GM12878 (cell line): ENCODE measurements around the gene TAF7L. TPM values are rescaled to one million over a fixed set of nuclear protein-coding genes. Genes with fewer than 3 reads are reported as not detected.

ENCODE experiments used
- ATAC-seq: fragments of 200-7000 bp; cut with Tn5 transposase; 3 replicates; pipeline ENCODE4 v1.9.1; 2020; ENCODE audit warnings: mild to moderate bottlenecking, moderate library complexity
- BruUV-seq: library from RNA; stranded (reverse); fragments of 400-500 nt; replicated peaks from 2 replicates; lab custom pipeline; 2021; lab: Mats Ljungman, UMichigan
- CTCF ChIA-PET: fragments of 300-600 bp; sonication (Branson Sonifier 250); formaldehyde crosslinking; extraction: SDS; loops from one replicate; lab custom pipeline; 2021; ENCODE audit warnings: inconsistent platforms; lab: Yijun Ruan, JAX
- POLR2A ChIA-PET: fragments of 350-600 bp; formaldehyde crosslinking; extraction: SDS; loops from one replicate; lab custom pipeline; 2021; ENCODE audit warnings: inconsistent platforms; lab: Charles Lee
- RAD21 ChIA-PET: fragments of 300-600 bp; sonication (Branson Sonifier 250); formaldehyde crosslinking; loops from one replicate; lab custom pipeline; 2023; ENCODE audit warnings: antibody characterized with exemption; ENCODE audit not compliant: unreplicated experiment; lab: Charles Lee
- SMC1A ChIA-PET: fragments of 300-600 bp; sonication (Branson Sonifier 250); formaldehyde crosslinking; loops from one replicate; lab custom pipeline; 2023; ENCODE audit not compliant: unreplicated experiment, uncharacterized antibody; lab: Charles Lee
- DNase-seq: peaks from one replicate; pipeline ENCODE4 v3.0.0-alpha.2; 2011; ENCODE audit warnings: low read depth, low spot score
- FAIRE-seq: peaks from 3 replicates; lab custom pipeline; 2011; peaks lifted over from hg19 to GRCh38; lab: Jason Lieb, UNC
- H2AFZ ChIP-seq: 2 replicates; pipeline ENCODE4 v1.6.0; 2011; ENCODE audit warnings: low read depth, low read length, control low read depth; ENCODE audit not compliant: control insufficient read depth
- H3K27ac ChIP-seq: 2 replicates; pipeline ENCODE4 v1.5.1; 2011; ENCODE audit warnings: control low read depth; ENCODE audit not compliant: control insufficient read depth, insufficient read depth
- H3K27me3 ChIP-seq, 2 experiments: replicated peaks in 1 of 2; 2 replicates each; pipeline versions ENCODE4 v1.6.0 to v1.6.1; 2011; ENCODE audit warnings: low read length in 1 of 2; ENCODE audit not compliant: control insufficient read depth in 2 of 2, insufficient read depth in 2 of 2
- H3K36me3 ChIP-seq, 2 experiments: 2 replicates each; pipeline ENCODE4 v1.5.1; 2011; ENCODE audit warnings: low read length in 1 of 2; ENCODE audit not compliant: control insufficient read depth in 2 of 2, insufficient read depth in 2 of 2
- H3K4me1 ChIP-seq: 2 replicates; pipeline ENCODE4 v1.6.1; 2011; ENCODE audit warnings: mild to moderate bottlenecking, low read length, moderate library complexity, mixed read lengths; ENCODE audit not compliant: control insufficient read depth, insufficient read depth
- H3K4me2 ChIP-seq: 2 replicates; pipeline ENCODE4 v1.6.0; 2011; ENCODE audit warnings: control low read depth; ENCODE audit not compliant: control insufficient read depth, insufficient read depth
- H3K4me3 ChIP-seq: fragments of 200-600 bp; sonication (generic); 2 replicates; pipeline ENCODE4 v1.5.1; 2016
- H3K79me2 ChIP-seq: 2 replicates; pipeline ENCODE4 v1.6.0; 2011; ENCODE audit warnings: low read length; ENCODE audit not compliant: control insufficient read depth, insufficient read depth
- H3K9ac ChIP-seq: 2 replicates; pipeline ENCODE4 v1.8.0; 2011; ENCODE audit warnings: low read length, control low read depth, mixed read lengths; ENCODE audit not compliant: control insufficient read depth, insufficient read depth
- H3K9me3 ChIP-seq: replicated peaks from 3 replicates; pipeline ENCODE4 v1.5.1; 2011; ENCODE audit warnings: mild to moderate bottlenecking, low read length; ENCODE audit not compliant: control insufficient read depth, insufficient read depth
- H4K20me1 ChIP-seq: 2 replicates; pipeline ENCODE4 v1.6.0; 2011; ENCODE audit not compliant: control insufficient read depth, insufficient read depth
- BCL3 ChIP-seq: IDR thresholded peaks from 2 replicates; pipeline ENCODE4 v1.6.1; 2011; ENCODE audit warnings: borderline replicate concordance, low read depth, mild to moderate bottlenecking, moderate library complexity, low read length; ENCODE audit not compliant: insufficient read depth, poor library complexity, severe bottlenecking
- BMI1 ChIP-seq: fragments of 450-650 bp; IDR thresholded peaks from 2 replicates; pipeline ENCODE4 v1.6.1; 2016; ENCODE audit warnings: mild to moderate bottlenecking, moderate library complexity, borderline replicate concordance
- BRCA1 ChIP-seq: IDR thresholded peaks from 2 replicates; pipeline ENCODE4 v1.6.1; 2011; ENCODE audit warnings: low read depth, low read length, improper control_type of control experiment
- HDAC2 ChIP-seq: fragments of 200-600 bp; sonication (generic); IDR thresholded peaks from 2 replicates; pipeline ENCODE4 v1.6.1; 2017
- HDAC6 ChIP-seq: fragments of 200-600 bp; sonication (generic); IDR thresholded peaks from one replicate; pipeline ENCODE4 v1.8.0; 2017; ENCODE audit warnings: antibody characterized with exemption; ENCODE audit not compliant: unreplicated experiment
- IKZF2 ChIP-seq, 2 experiments: fragments of 450-650 bp; IDR thresholded peaks; 2 replicates each; pipeline ENCODE4 v1.6.1; 2017; ENCODE audit warnings: mild to moderate bottlenecking in 2 of 2, moderate library complexity in 2 of 2
- JUND ChIP-seq: IDR thresholded peaks from 2 replicates; pipeline ENCODE4 v1.6.1; 2012; ENCODE audit warnings: low read depth, mild to moderate bottlenecking, low read length, improper control_type of control experiment, moderate library complexity
- RBBP5 ChIP-seq: fragments of 200-600 bp; sonication (generic); conservative IDR thresholded peaks from 2 replicates; pipeline ENCODE4 v1.6.1; 2016
- RCOR1 ChIP-seq: conservative IDR thresholded peaks from 2 replicates; pipeline ENCODE4 v1.6.1; 2012; ENCODE audit warnings: low read depth, low read length, improper control_type of control experiment
- RFX5 ChIP-seq: IDR thresholded peaks from 2 replicates; pipeline ENCODE4 v1.6.1; 2011; ENCODE audit warnings: low read depth, low read length, improper control_type of control experiment
- SMARCA5 ChIP-seq: fragments of 450-650 bp; IDR thresholded peaks from 2 replicates; pipeline ENCODE4 v1.6.1; 2017; ENCODE audit warnings: mild to moderate bottlenecking
- WGBS: methylation state at CpG from one replicate; pipeline ENCODE4 v1.1.6; 2016; ENCODE audit warnings: low lambda C conversion rate; ENCODE audit not compliant: insufficient replicate concordance, insufficient coverage; ENCODE audit errors: missing lambda C conversion rate; 5-methylcytosine and 5-hydroxymethylcytosine counted together
- in situ Hi-C: fragments of 300-500 bp; cut with MboI; formaldehyde crosslinking; loops from 9 replicates; pipeline ENCODE4 v1.14.3; 2018; ENCODE audit warnings: mixed read lengths
- intact Hi-C: fragments of 100-400 bp; cut with micrococcal nuclease; formaldehyde crosslinking; loops from one replicate; pipeline ENCODE4 v1.14.2; 2022; ENCODE audit not compliant: unreplicated experiment
- polyA plus RNA-seq, 11 experiments: library from polyadenylated mRNA; depleted of rRNA in 4 of 11; unstranded in 6 of 11; stranded (reverse) in 5 of 11; fragments of >200 nt; fragmentation: Nextera tagmentation in 4 of 11; fragmentation: Illumina TruSeq in 1 of 11; extraction: Ambion mirVana in 4 of 11; extraction: Trizol in 1 of 11; gene quantifications; 1 replicate in 1 of 11; 2 replicates in 10 of 11; pipeline versions ENCODE4 v1.2.1 to v1.2.3, GENCODE V29; 2011 to 2016; ENCODE audit warnings: inconsistent platforms in 2 of 11, missing spikeins in 2 of 11, low read depth in 1 of 11
- total RNA-seq, 4 experiments: library from RNA; depleted of rRNA in 3 of 4; stranded (reverse); fragments of >200 nt in 3 of 4; fragmentation: Illumina TruSeq in 1 of 4; extraction: Trizol in 1 of 4; gene quantifications; 2 replicates each; pipeline versions ENCODE4 v1.2.1 to v1.2.3, GENCODE V29; 2013 to 2021

The TAF7L gene
- total and polyA plus RNA-seq, 10 of the 15 experiments (the other 5 are each of a cell fraction or from before 2014, with no cell fraction given), result 0.05 to 0.11 (median 0.08) TPM; not detected in 6

- H3K4me3 ChIP-seq, result no peak overlapping the region
- H3K27ac ChIP-seq, result no peak overlapping the region
- no TSS peak for BruUV-seq
- ATAC-seq (no peak), DNase-seq (no peak), FAIRE-seq (no peak)
- H3K9me3 ChIP-seq, result no peaks in the 10 kb centered on the region
- no peak overlapping the region for H3K4me2 ChIP-seq
- H3K9ac ChIP-seq, result no peak overlapping the region
- H3K4me1 ChIP-seq, result no peaks in the 10 kb centered on the region
- H4K20me1 ChIP-seq, result no peaks in the 10 kb centered on the region
- ChIA-PET RAD21 (no interaction called here), SMC1A (no interaction called here), CTCF (no interaction called here), POLR2A (no interaction called here)
- H2AFZ ChIP-seq, result no peak overlapping the region
- intact Hi-C loops, result no loop called here
- H3K79me2 ChIP-seq, result no peaks in the 10 kb centered on the region
- TF ChIP-seq JUND (no peak), RFX5 (no peak), RCOR1 (no peak), HDAC2 (no peak)
- in situ Hi-C loops, result no loop called here
- no peaks in the 10 kb centered on the region for H3K27me3 ChIP-seq
- H3K36me3 ChIP-seq, result no peaks in the 10 kb centered on the region
- 0% methylated on average over 1 of the region's 1 CpG for WGBS
Observed at GRCh38 chrX:101231080-101231479, 60.1 kb downstream of the TAF7L start.

GRCh38 chrX:101230636-101231035, 60.5 kb downstream of the TAF7L start:
- CTCF ChIA-PET, result no interaction called here
- intact Hi-C loops, result no loop called here
- FAIRE-seq (no peak), DNase-seq (no peak), ATAC-seq (no peak)
- Histone ChIP-seq H3K27me3 (no peaks in the 10 kb centered on the region), H3K4me3 (no peak overlapping the region), H3K4me1 (no peaks in the 10 kb centered on the region), H4K20me1 (no peaks in the 10 kb centered on the region), H3K9ac (no peak overlapping the region), H3K36me3 (no peaks in the 10 kb centered on the region), H2AFZ (no peak overlapping the region), H3K9me3 (no peaks in the 10 kb centered on the region), H3K4me2 (no peak overlapping the region), H3K27ac (no peak overlapping the region), H3K79me2 (no peaks in the 10 kb centered on the region)
- SMC1A ChIA-PET, result no interaction called here
- POLR2A ChIA-PET, result no interaction called here
- no TSS peak for BruUV-seq
- in situ Hi-C loops, result no loop called here
- 22% methylated on average over 2 of the region's 2 CpGs for WGBS
- TF ChIP-seq HDAC6 (no peak), BRCA1 (no peak), BCL3 (no peak), SMARCA5 (no peak), BMI1 (no peak), RBBP5 (no peak), IKZF2 (IDR thresholded peaks at IDR 0.05) (no peak)
- RAD21 ChIA-PET, result no interaction called here
